ENCODE data around the gene PSMB5. TPM values are rescaled to one million over a fixed set of nuclear protein-coding genes. Genes with fewer than 3 reads are reported as not detected.

The PSMB5 gene
- total RNA-seq, 1 donor from 2014 or later: 92.8 TPM

- Histone ChIP-seq H3K4me3 (no peak overlapping the region), H3K27me3 (no peaks in the 10 kb centered on the region), H3K27ac (no peak overlapping the region)
These were observed 5.9 kb downstream of the PSMB5 start for GRCh38 chr14:23028799-23029198.

GRCh38 chr14:23025151-23025814, 9.4 kb downstream of the PSMB5 start:
- Histone ChIP-seq H3K4me1 (peaks cover 9% of the 10 kb centered on the region), H3K27me3 (no peaks in the 10 kb centered on the region), H3K4me3 (no peak overlapping the region), H3K9me3 (no peaks in the 10 kb centered on the region), H3K36me3 (peaks cover 0 to 16% of the 10 kb centered on the region in 2 donors), H3K27ac (no peak overlapping the region)
- DNase-seq (ENCODE audit: extremely low spot score in 2 of 2): no peak
- intact Hi-C loops (cut with DNase I): no loop called here
- TF ChIP-seq CTCF (IDR thresholded peaks at IDR 0.05): no peak
- TF ChIP-seq POLR2A (IDR thresholded peaks at IDR 0.05): no peak
- no peak for TF ChIP-seq POLR2AphosphoS5 (IDR thresholded peaks at IDR 0.05; ENCODE audit: insufficient read depth in 1 of 2, low read depth in 1 of 2)

More at GRCh38 chr14:23028799-23029198, 5.9 kb downstream of the PSMB5 start:
- Histone ChIP-seq H3K4me1 (peaks cover 15% of the 10 kb centered on the region), H3K36me3 (peaks cover 0 to 46% of the 10 kb centered on the region in 2 donors), H3K9me3 (no peaks in the 10 kb centered on the region)
- no peak for DNase-seq (ENCODE audit: extremely low spot score in 2 of 2)
- no peak for TF ChIP-seq POLR2A (IDR thresholded peaks at IDR 0.05)
- no peak for TF ChIP-seq POLR2AphosphoS5 (IDR thresholded peaks at IDR 0.05; ENCODE audit: insufficient read depth in 1 of 2, low read depth in 1 of 2)
- no peak for TF ChIP-seq CTCF (IDR thresholded peaks at IDR 0.05)
- intact Hi-C loops (cut with DNase I): no loop called here

- H3K9me3 ChIP-seq: no peaks in the 10 kb centered on the region
- no peak for TF ChIP-seq POLR2A (IDR thresholded peaks at IDR 0.05)
- no peak for TF ChIP-seq POLR2AphosphoS5 (IDR thresholded peaks at IDR 0.05; ENCODE audit: insufficient read depth in 1 of 2, low read depth in 1 of 2)
- TF ChIP-seq CTCF (IDR thresholded peaks at IDR 0.05): no peak
- intact Hi-C loops (cut with DNase I): no loop called here
- no peaks in the 10 kb centered on the region for H3K27me3 ChIP-seq
- peaks cover 0 to 16% of the 10 kb centered on the region in 2 donors for H3K36me3 ChIP-seq
- H3K4me1 ChIP-seq: peaks cover 9% of the 10 kb centered on the region
- no peak overlapping the region for H3K4me3 ChIP-seq
- H3K27ac ChIP-seq: no peak overlapping the region
- DNase-seq (ENCODE audit: extremely low spot score in 2 of 2): no peak
These were observed 10.1 kb downstream of the PSMB5 start for GRCh38 chr14:23024612-23025075.

GRCh38 chr14:23023795-23024152, 10.9 kb downstream of the PSMB5 start:
- TF ChIP-seq POLR2AphosphoS5 (IDR thresholded peaks at IDR 0.05; ENCODE audit: insufficient read depth in 1 of 2, low read depth in 1 of 2) (no peak), POLR2A (IDR thresholded peaks at IDR 0.05) (no peak), CTCF (IDR thresholded peaks at IDR 0.05) (no peak)

More at GRCh38 chr14:23023795-23024152, 10.9 kb downstream of the PSMB5 start:
- DNase-seq (ENCODE audit: extremely low spot score in 2 of 2): no peak
- H3K4me1 ChIP-seq: peaks cover 4% of the 10 kb centered on the region
- intact Hi-C loops (cut with DNase I): no loop called here
- H3K4me3 ChIP-seq: no peak overlapping the region
- H3K27me3 ChIP-seq: no peaks in the 10 kb centered on the region
- peaks cover 0 to 16% of the 10 kb centered on the region in 2 donors for H3K36me3 ChIP-seq
- no peaks in the 10 kb centered on the region for H3K9me3 ChIP-seq
- H3K27ac ChIP-seq: no peak overlapping the region
